Ishikawa (cell line): ENCODE results near the gene TRIM36.

Experiments
- CEBPB ChIP-seq: IDR thresholded peaks from 2 replicates; pipeline ENCODE4 v1.6.1; 2012
- CREB1 ChIP-seq: IDR thresholded peaks from 2 replicates; pipeline ENCODE4 v1.6.1; 2012; ENCODE audit warnings: low read depth
- EP300 ChIP-seq: IDR thresholded peaks from 2 replicates; pipeline ENCODE4 v1.6.1; 2012; ENCODE audit warnings: borderline replicate concordance
- RAD21 ChIP-seq: IDR thresholded peaks from 2 replicates; pipeline ENCODE4 v1.6.1; 2012; ENCODE audit warnings: low read depth
- TAF1 ChIP-seq: IDR thresholded peaks from 2 replicates; pipeline ENCODE4 v1.6.1; 2012; ENCODE audit warnings: low read depth, mild to moderate bottlenecking
- TF ChIP-seq, protein P1 (sequence below): IDR thresholded peaks from 2 replicates; pipeline ENCODE4 v1.6.1; 2012
- TF ChIP-seq, protein P2 (sequence below): IDR thresholded peaks from 2 replicates; pipeline ENCODE4 v1.6.1; 2012; ENCODE audit warnings: low read depth, mild to moderate bottlenecking
- TF ChIP-seq, protein P3 (sequence below): IDR thresholded peaks from 2 replicates; pipeline ENCODE4 v1.6.1; 2012

DNA sequence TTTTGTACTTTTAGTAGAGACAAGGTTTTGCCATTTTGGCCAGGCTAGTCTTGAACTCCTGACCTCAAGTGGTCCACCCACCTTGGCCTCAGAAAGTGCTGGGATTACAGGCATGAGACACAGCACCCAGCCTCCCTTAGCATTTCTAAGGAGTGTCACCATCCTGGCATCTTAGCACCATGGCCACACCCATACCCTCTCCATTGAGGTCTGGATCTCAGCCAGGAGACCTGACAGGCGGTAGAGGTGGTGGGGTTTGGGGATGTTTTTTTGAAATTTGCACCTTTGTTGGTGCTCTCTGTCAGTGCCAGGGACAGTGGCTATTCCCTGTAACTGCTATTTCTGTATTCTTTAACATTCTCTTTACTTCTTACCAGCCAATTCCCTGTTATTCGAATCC lies 72.5 kb downstream of the TRIM36 start:
- no peak for TF ChIP-seq RAD21
- TF ChIP-seq EP300: no peak
- TF ChIP-seq, protein P1, sequence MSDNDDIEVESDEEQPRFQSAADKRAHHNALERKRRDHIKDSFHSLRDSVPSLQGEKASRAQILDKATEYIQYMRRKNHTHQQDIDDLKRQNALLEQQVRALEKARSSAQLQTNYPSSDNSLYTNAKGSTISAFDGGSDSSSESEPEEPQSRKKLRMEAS: no peak
- TF ChIP-seq CREB1: no peak
- no peak for TF ChIP-seq CEBPB
- no peak for TF ChIP-seq TAF1
- TF ChIP-seq, protein P2, sequence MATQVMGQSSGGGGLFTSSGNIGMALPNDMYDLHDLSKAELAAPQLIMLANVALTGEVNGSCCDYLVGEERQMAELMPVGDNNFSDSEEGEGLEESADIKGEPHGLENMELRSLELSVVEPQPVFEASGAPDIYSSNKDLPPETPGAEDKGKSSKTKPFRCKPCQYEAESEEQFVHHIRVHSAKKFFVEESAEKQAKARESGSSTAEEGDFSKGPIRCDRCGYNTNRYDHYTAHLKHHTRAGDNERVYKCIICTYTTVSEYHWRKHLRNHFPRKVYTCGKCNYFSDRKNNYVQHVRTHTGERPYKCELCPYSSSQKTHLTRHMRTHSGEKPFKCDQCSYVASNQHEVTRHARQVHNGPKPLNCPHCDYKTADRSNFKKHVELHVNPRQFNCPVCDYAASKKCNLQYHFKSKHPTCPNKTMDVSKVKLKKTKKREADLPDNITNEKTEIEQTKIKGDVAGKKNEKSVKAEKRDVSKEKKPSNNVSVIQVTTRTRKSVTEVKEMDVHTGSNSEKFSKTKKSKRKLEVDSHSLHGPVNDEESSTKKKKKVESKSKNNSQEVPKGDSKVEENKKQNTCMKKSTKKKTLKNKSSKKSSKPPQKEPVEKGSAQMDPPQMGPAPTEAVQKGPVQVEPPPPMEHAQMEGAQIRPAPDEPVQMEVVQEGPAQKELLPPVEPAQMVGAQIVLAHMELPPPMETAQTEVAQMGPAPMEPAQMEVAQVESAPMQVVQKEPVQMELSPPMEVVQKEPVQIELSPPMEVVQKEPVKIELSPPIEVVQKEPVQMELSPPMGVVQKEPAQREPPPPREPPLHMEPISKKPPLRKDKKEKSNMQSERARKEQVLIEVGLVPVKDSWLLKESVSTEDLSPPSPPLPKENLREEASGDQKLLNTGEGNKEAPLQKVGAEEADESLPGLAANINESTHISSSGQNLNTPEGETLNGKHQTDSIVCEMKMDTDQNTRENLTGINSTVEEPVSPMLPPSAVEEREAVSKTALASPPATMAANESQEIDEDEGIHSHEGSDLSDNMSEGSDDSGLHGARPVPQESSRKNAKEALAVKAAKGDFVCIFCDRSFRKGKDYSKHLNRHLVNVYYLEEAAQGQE: no peak
- TF ChIP-seq, protein P3, sequence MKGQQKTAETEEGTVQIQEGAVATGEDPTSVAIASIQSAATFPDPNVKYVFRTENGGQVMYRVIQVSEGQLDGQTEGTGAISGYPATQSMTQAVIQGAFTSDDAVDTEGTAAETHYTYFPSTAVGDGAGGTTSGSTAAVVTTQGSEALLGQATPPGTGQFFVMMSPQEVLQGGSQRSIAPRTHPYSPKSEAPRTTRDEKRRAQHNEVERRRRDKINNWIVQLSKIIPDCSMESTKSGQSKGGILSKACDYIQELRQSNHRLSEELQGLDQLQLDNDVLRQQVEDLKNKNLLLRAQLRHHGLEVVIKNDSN: no peak
